GM19099 (cell line): ENCODE data around the gene RIC8A.

Experiments
- POLR2A ChIP-seq: IDR thresholded peaks from 3 replicates; pipeline ENCODE4 v1.6.1; 2011; ENCODE audit warnings: low read depth; ENCODE audit not compliant: insufficient read length; ENCODE audit errors: extremely low read depth

RIC8A gene

DNA sequence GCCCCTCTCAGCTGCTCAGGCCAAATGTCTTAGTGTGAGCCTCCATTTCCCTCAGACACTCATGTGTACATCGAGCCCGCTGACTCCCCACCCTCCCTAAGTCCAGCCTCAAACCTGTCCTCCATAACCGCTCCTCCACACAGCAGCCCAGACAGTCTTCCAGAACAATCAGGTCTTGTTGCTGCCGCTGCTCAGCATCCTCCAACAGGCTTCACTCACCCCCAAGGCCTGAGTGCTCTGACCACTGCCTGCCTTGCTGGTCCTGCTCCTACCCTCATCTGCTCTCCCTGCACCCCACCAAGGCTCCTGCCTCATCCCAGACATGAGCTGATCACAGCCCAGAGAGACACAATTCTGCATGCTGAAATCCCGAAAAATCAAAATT lies 46.4 kb downstream of the RIC8A start:
- TF ChIP-seq POLR2A, result no peak

DNA sequence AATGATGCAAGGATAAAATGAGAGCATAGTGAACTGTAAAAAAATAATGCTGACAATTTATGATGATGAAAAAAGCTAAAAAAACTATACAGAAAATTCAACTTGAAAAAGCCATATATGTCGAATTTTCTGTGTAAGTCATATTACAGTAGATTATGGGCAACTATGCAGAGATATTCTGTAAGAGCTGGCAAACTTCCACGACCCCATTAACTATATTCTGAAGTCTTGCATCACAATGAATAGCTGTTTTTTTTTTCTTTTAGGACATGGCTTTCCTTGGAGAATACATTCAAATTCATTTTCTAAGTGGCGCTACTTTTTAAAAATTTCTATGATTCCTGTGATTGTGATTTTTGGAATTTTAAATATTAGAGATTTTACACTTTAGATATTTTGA lies 47.7 kb downstream of the RIC8A start:
- no peak for TF ChIP-seq POLR2A

DNA sequence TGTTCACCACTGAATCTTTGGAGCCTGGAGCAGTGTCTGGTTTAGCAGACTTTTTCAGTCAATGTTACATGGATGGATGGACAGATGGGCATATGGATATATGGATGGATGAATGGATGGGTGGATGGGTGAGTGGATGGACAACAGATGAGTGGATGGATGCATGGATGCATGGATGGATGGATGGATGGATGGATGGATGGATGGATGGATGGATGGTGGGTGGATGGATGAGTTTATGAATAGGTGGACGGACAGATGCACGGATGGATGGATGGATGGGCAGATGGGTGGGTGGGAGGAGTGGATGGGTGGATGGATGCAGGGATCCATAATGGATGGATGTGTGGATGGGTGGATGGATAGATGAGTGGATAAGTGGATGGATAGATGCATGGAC lies 48.3 kb downstream of the RIC8A start:
- TF ChIP-seq POLR2A, result no peak

DNA sequence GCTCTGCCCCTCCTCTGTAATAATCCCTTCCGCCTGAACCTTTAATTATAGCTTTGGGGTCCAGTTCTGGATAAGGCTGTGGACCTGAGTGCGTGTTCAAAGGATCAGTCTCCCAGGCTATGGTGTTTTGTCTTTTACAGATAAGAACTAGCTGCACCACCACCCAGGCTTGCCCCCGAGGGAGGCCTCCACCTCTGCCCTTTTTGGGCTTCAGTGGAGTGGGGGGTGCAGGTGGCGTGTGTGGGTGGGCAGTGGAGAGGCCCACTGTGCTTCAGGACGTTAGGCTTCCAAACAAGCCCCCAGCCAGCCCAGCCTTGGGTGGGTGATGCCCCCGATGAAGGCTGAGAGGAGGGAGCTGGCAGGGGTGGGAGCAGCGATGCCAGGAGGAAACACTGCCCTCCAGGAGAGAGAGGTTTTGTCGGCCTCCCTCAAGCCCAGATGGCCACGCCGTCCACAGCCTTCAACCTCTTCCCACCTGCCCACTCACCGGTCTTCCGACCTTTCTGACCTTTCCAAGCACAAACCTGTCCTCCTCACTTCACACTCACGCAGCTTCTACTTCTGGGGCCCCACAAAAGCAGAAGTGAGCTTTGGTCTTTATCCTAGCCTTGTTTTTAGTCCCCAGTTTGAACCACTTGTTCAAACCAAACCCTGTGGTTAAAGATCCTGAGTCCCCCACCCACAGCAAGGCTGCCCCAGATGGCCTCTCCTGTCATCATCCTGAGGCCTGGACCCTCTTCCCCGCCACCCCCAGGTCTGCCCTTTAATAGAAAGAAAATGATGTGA lies 49.6 kb downstream of the RIC8A start:
- TF ChIP-seq POLR2A, result no peak

DNA sequence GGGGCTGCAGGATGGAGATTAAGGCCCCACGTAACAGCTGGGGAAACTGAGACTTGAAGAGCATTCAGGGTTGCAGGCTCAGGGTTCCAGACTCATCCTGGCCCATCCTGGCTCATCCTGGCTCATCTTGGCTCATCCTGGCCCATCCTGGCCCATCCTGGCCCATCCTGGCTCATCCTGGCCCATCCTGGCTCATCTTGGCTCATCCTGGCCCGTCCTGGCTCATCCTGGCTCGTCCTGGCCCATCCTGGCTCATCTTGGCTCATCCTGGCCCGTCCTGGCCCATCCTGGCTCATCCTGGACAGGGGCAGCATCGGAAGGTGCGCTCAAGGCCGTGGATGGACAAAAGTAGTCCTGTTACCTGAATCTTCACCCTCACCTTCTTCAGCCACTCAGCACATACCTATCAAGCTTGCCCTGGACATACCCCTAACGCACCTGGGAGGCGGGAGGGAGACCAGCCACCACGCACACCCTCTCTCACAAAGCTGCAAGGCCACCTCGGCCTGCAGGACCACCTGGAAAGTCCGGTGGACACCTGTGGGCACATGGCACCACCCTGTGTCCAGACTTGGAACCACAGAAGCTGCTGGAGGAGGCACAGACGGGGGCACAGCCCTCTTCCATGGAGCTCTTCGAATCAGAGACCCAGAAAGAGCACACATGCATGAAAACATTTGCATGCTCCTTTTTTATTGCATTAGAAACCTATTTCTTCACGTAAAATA lies 50.4 kb downstream of the RIC8A start:
- TF ChIP-seq POLR2A, result no peak

DNA sequence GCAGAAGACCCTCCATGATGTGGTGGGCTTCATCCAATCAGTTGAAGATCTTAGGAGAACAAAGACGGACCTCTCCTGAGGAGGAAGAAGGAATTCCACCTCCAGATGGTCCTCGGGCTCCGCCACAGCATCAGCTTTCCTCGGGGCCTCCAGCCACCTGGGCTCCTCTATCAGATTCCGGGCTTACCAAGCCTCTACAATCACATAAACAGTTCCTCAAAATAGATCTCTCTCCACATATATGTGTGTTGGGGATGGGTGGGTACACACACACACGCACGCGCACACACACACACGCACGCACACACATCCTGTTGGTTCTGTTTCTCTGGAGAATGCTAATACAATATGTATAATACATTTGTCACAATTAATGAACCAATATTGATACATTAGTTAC lies 51.9 kb downstream of the RIC8A start:
- TF ChIP-seq POLR2A, result no peak

DNA sequence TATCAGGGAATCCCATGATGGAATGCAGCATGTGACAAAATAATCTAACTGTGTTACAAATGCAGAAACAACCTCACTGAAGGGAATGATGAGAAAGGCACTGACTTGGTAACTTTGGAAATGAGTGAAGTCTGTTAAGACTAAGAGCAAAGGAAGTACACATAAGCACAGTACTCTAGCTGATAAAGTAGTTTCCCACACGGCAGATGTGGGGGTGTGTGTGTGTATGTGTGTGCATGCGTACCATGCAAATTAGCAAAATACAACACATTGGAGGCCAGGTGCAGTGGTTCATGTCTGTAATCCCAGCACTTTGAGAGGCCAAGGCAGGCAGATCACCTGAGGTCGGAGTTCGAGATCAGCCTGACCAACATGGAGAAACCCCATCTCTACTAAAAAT lies 54.1 kb downstream of the RIC8A start:
- TF ChIP-seq POLR2A, result no peak
